GM12892 (cell line): ENCODE results near the gene ANXA4.

Experiments used
- POLR2A ChIP-seq: IDR thresholded peaks from 2 replicates; pipeline ENCODE4 v1.6.1; 2011; ENCODE audit warnings: low read depth, low read length, control low read depth
- POLR2AphosphoS5 ChIP-seq: IDR thresholded peaks from 2 replicates; pipeline ENCODE4 v1.6.1; 2011; ENCODE audit warnings: low read depth, low read length, control low read depth
- TAF1 ChIP-seq: IDR thresholded peaks from 2 replicates; pipeline ENCODE4 v1.6.1; 2011; ENCODE audit warnings: low read depth, mild to moderate bottlenecking, control low read depth, low read length, borderline replicate concordance

DNA sequence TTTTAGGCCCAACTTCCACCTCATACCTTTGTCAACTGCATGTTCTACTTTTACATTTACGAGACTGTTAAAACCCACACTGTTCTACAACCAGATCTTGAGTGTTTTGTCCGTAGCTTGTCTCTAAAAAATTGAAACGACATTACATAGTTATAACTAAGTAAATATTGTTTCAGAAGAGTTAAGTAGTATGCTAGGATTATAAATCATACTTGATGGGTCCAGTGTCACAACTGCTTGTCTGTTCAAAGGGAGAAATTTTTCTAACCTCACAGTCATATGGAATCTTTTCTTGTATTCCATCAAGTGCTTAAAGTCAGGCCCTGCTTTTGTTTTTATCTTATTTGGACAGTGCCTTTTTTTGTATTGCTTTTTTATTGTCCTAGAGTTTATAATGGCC is 91.8 kb downstream of the ANXA4 start:
- TF ChIP-seq POLR2A, result no peak
- TF ChIP-seq POLR2AphosphoS5, result no peak
- no peak for TF ChIP-seq TAF1
